Hepatocyte (in vitro differentiated cells): ENCODE measurements around the gene ATG4D. TPM values are rescaled to one million over a fixed set of nuclear protein-coding genes. Genes with fewer than 3 reads are reported as not detected.

Source experiments
- DNase-seq: peaks from one replicate; pipeline ENCODE4 v3.0.0-alpha.2; 2016; ENCODE audit warnings: low spot score
- H2AFZ ChIP-seq: fragments of 200-600 bp; sonication (generic); 2 replicates; pipeline ENCODE4 v1.6.0; 2016; ENCODE audit warnings: antibody characterized with exemption, mild to moderate bottlenecking
- H3K27ac ChIP-seq: fragments of 200-600 bp; sonication (generic); 2 replicates; pipeline ENCODE4 v1.5.1; 2016; ENCODE audit warnings: mild to moderate bottlenecking
- H3K27me3 ChIP-seq: fragments of 200-600 bp; sonication (generic); 2 replicates; pipeline ENCODE4 v1.6.1; 2016
- H3K36me3 ChIP-seq: fragments of 200-600 bp; sonication (generic); replicated peaks from 2 replicates; pipeline ENCODE4 v1.5.1; 2016; ENCODE audit warnings: low read depth; ENCODE audit not compliant: insufficient read depth
- H3K4me1 ChIP-seq: fragments of 200-600 bp; sonication (generic); 2 replicates; pipeline ENCODE4 v1.5.1; 2016; ENCODE audit warnings: mild to moderate bottlenecking, moderate library complexity; ENCODE audit not compliant: insufficient read depth
- H3K4me2 ChIP-seq: fragments of 200-600 bp; sonication (generic); 2 replicates; pipeline ENCODE4 v1.6.0; 2016
- H3K4me3 ChIP-seq: fragments of 200-600 bp; sonication (generic); 2 replicates; pipeline ENCODE4 v1.5.1; 2016; ENCODE audit warnings: mild to moderate bottlenecking
- H3K79me2 ChIP-seq: fragments of 200-600 bp; sonication (generic); 2 replicates; pipeline ENCODE4 v1.6.0; 2017; ENCODE audit warnings: mild to moderate bottlenecking
- H3K9me2 ChIP-seq: fragments of 200-600 bp; sonication (generic); replicated peaks from 2 replicates; pipeline ENCODE4 v1.6.0; 2017; ENCODE audit warnings: mild to moderate bottlenecking; ENCODE audit not compliant: insufficient read depth
- H3K9me3 ChIP-seq: fragments of 200-600 bp; sonication (generic); 2 replicates; pipeline ENCODE4 v1.5.1; 2016; ENCODE audit warnings: low read depth, mild to moderate bottlenecking
- H4K20me1 ChIP-seq: fragments of 200-600 bp; sonication (generic); 2 replicates; pipeline ENCODE4 v1.6.0; 2016; ENCODE audit warnings: mild to moderate bottlenecking; ENCODE audit not compliant: insufficient read depth, poor library complexity, severe bottlenecking
- CTCF ChIP-seq: fragments of 200-600 bp; sonication (generic); IDR thresholded peaks from 2 replicates; pipeline ENCODE4 v1.5.1; 2016; ENCODE audit warnings: antibody characterized with exemption, mild to moderate bottlenecking; ENCODE audit not compliant: poor library complexity
- EZH2 ChIP-seq: fragments of 200-600 bp; sonication (generic); IDR thresholded peaks from 2 replicates; pipeline ENCODE4 v1.6.1; 2016; ENCODE audit warnings: antibody characterized with exemption, mild to moderate bottlenecking, borderline replicate concordance
- EZH2phosphoT487 ChIP-seq: fragments of 200-600 bp; sonication (generic); IDR thresholded peaks from one replicate; pipeline ENCODE4 v1.6.1; 2018; ENCODE audit warnings: antibody characterized with exemption, mild to moderate bottlenecking, low read depth, moderate library complexity; ENCODE audit not compliant: unreplicated experiment, severe bottlenecking
- WGBS: methylation state at CpG from one replicate; pipeline ENCODE4 v1.1.6; 2016; ENCODE audit warnings: low lambda C conversion rate; ENCODE audit errors: missing lambda C conversion rate; 5-methylcytosine and 5-hydroxymethylcytosine counted together
- polyA plus RNA-seq: library from polyadenylated mRNA; unstranded; fragments of >200 nt; fragmentation: Nextera tagmentation; extraction: Ambion mirVana; gene quantifications from 2 replicates; pipeline ENCODE4 v1.2.1, GENCODE V29; 2016
- total RNA-seq: library from RNA; depleted of rRNA; stranded (reverse); fragments of >200 nt; gene quantifications from 2 replicates; pipeline ENCODE4 v1.2.3, GENCODE V29; 2014

Gene ATG4D
- 13.1 and 24.1 TPM in 2 replicates for total RNA-seq
- 34.5 and 40.0 TPM in 2 replicates for polyA plus RNA-seq

- Histone ChIP-seq H3K79me2 (peaks cover 28% of the 10 kb centered on the region), H3K9me2 (no peaks in the 10 kb centered on the region), H3K4me1 (peaks cover 9% of the 10 kb centered on the region), H2AFZ (peak within 1 kb of the TSS; percentile 90), H4K20me1 (no peaks in the 10 kb centered on the region), H3K36me3 (no peaks in the 10 kb centered on the region), H3K27ac (peak within 1 kb of the TSS; percentile 62), H3K27me3 (no peaks in the 10 kb centered on the region), H3K4me2 (peak within 1 kb of the TSS; percentile 95), H3K9me3 (no peaks in the 10 kb centered on the region), H3K4me3 (peak within 1 kb of the TSS; percentile 93)
- peak; percentile 93 for DNase-seq
- WGBS, result 2% methylated on average over 45 of the region's 79 CpGs
- TF ChIP-seq CTCF, result no peak
- no peak for TF ChIP-seq EZH2
- no peak for TF ChIP-seq EZH2phosphoT487
These were observed at the start of gene ATG4D for GRCh38 chr19:10543420-10544241. TSS of gene ATG4D (plus strand) at chr19:10543904. CDS start at chr19:10544091, 187 bp downstream.

GRCh38 chr19:10497371-10497770, 46.3 kb upstream of the ATG4D start:
- Histone ChIP-seq H3K4me2 (no peak overlapping the region), H3K27ac (no peak overlapping the region), H3K36me3 (no peaks in the 10 kb centered on the region), H2AFZ (no peak overlapping the region), H3K9me3 (no peaks in the 10 kb centered on the region), H4K20me1 (peaks cover 2% of the 10 kb centered on the region), H3K9me2 (no peaks in the 10 kb centered on the region), H3K4me3 (no peak overlapping the region), H3K79me2 (peaks cover 57% of the 10 kb centered on the region), H3K4me1 (peaks cover 10% of the 10 kb centered on the region), H3K27me3 (no peaks in the 10 kb centered on the region)
- WGBS, result 96% methylated on average over 4 of the region's 4 CpGs
- TF ChIP-seq EZH2phosphoT487 (no peak), CTCF (no peak), EZH2 (no peak)
- DNase-seq, result no peak

- Histone ChIP-seq H3K36me3 (no peaks in the 10 kb centered on the region), H3K9me2 (no peaks in the 10 kb centered on the region), H4K20me1 (peaks cover 2% of the 10 kb centered on the region), H3K79me2 (peaks cover 58% of the 10 kb centered on the region), H3K27ac (no peak overlapping the region), H3K4me2 (no peak overlapping the region), H2AFZ (no peak overlapping the region), H3K4me1 (peaks cover 10% of the 10 kb centered on the region), H3K4me3 (no peak overlapping the region), H3K27me3 (no peaks in the 10 kb centered on the region), H3K9me3 (no peaks in the 10 kb centered on the region)
- WGBS, result 87% methylated on average over 24 of the region's 24 CpGs
- no peak for TF ChIP-seq EZH2
- no peak for TF ChIP-seq EZH2phosphoT487
- no peak for TF ChIP-seq CTCF
- no peak for DNase-seq
These were observed 44.0 kb upstream of the ATG4D start for GRCh38 chr19:10499550-10500246.
